Endothelial cell of umbilical vein (primary cell): ENCODE data around the gene CANT1. TPM values are rescaled to one million over a fixed set of nuclear protein-coding genes. Genes with fewer than 3 reads are reported as not detected.

Source experiments
- BruUV-seq: library from RNA; stranded (reverse); fragments of 400-500 nt; replicated peaks from 2 replicates; lab custom pipeline; 2021; lab: Mats Ljungman, UMichigan
- CTCF ChIA-PET: fragments of 300-600, 350-600 bp; sonication (Branson Sonifier 250); formaldehyde crosslinking; loops from one replicate; lab custom pipeline; 2021; ENCODE audit warnings: antibody characterized with exemption, inconsistent platforms; lab: Charles Lee
- POLR2A ChIA-PET: fragments of 300-600, 350-600 bp; sonication (Branson Sonifier 250); formaldehyde crosslinking; loops from one replicate; lab custom pipeline; 2021; ENCODE audit warnings: antibody characterized with exemption, inconsistent platforms; lab: Charles Lee
- DNase-seq: peaks from one replicate; pipeline ENCODE4 v3.0.0-alpha.2; 2011; ENCODE audit warnings: low read depth, low spot score
- FAIRE-seq: peaks from 2 replicates; lab custom pipeline; 2011; peaks lifted over from hg19 to GRCh38; lab: Jason Lieb, UNC
- H2AFZ ChIP-seq: 2 replicates; pipeline ENCODE4 v1.6.0; 2012; ENCODE audit warnings: low read depth, low read length, control low read depth, inconsistent platforms
- H3K27ac ChIP-seq: 2 replicates; pipeline ENCODE4 v1.5.1; 2011; ENCODE audit warnings: low read depth, mild to moderate bottlenecking, control low read depth, low read length, moderate library complexity; ENCODE audit not compliant: insufficient read depth
- H3K27me3 ChIP-seq, 2 experiments: 2 replicates each; pipeline versions ENCODE4 v1.6.0 to v1.6.1; 2011; ENCODE audit warnings: low read length in 2 of 2, mixed read lengths in 1 of 2; ENCODE audit not compliant: control insufficient read depth in 2 of 2, insufficient read depth in 2 of 2
- H3K36me3 ChIP-seq, 2 experiments: 2 replicates in 1 of 2; 3 replicates in 1 of 2; pipeline ENCODE4 v1.5.1; 2011; ENCODE audit warnings: low read length in 2 of 2, mild to moderate bottlenecking in 1 of 2, moderate library complexity in 1 of 2; ENCODE audit not compliant: control insufficient read depth in 2 of 2, insufficient read depth in 2 of 2; ENCODE audit errors: extremely low read depth in 1 of 2
- H3K4me1 ChIP-seq: 3 replicates; pipeline ENCODE4 v1.5.1; 2011; ENCODE audit warnings: mild to moderate bottlenecking, low read length; ENCODE audit not compliant: control insufficient read depth, insufficient read depth; ENCODE audit errors: extremely low read depth
- H3K4me2 ChIP-seq: 2 replicates; pipeline ENCODE4 v1.6.1; 2011; ENCODE audit warnings: low read length, control low read depth, mixed read lengths; ENCODE audit not compliant: insufficient read depth
- H3K4me3 ChIP-seq, 3 experiments: fragments of 200-600 bp in 1 of 3; sonication (generic), shearing (Covaris generic) in 1 of 3; replicated peaks in 1 of 3; 2 replicates each; pipeline ENCODE4 v1.5.1; 2011 to 2016; ENCODE audit warnings: control low read depth in 3 of 3, low read length in 3 of 3, mild to moderate bottlenecking in 2 of 3, inconsistent platforms in 1 of 3, low read depth in 1 of 3, moderate library complexity in 1 of 3; ENCODE audit not compliant: insufficient read depth in 1 of 3
- H3K79me2 ChIP-seq: 2 replicates; pipeline ENCODE4 v1.6.0; 2012; ENCODE audit warnings: low read length, inconsistent platforms; ENCODE audit not compliant: control insufficient read depth, insufficient read depth
- H3K9ac ChIP-seq: replicated peaks from 2 replicates; pipeline ENCODE3; 2011; ENCODE audit warnings: low read length, control low read depth; ENCODE audit not compliant: insufficient read depth; ENCODE audit errors: extremely low read depth
- H3K9me1 ChIP-seq: replicated peaks from 3 replicates; pipeline ENCODE4 v1.6.0; 2011; ENCODE audit warnings: mild to moderate bottlenecking, low read length; ENCODE audit not compliant: control insufficient read depth, insufficient read depth; ENCODE audit errors: extremely low read depth
- H3K9me3 ChIP-seq: replicated peaks from 2 replicates; pipeline ENCODE4 v1.5.1; 2012; ENCODE audit warnings: low read length, inconsistent platforms; ENCODE audit not compliant: control insufficient read depth, insufficient read depth
- H4K20me1 ChIP-seq: replicated peaks from 2 replicates; pipeline ENCODE3; 2011; ENCODE audit warnings: mild to moderate bottlenecking, low read length; ENCODE audit not compliant: control insufficient read depth, insufficient read depth; ENCODE audit errors: extremely low read depth
- EZH2 ChIP-seq: IDR thresholded peaks from 2 replicates; pipeline ENCODE4 v1.6.1; 2012; ENCODE audit warnings: borderline replicate concordance, low read depth, mild to moderate bottlenecking, moderate library complexity, low read length, inconsistent platforms; ENCODE audit not compliant: severe bottlenecking
- FOS ChIP-seq: IDR thresholded peaks from 2 replicates; pipeline ENCODE4 v1.6.1; 2011; ENCODE audit warnings: mild to moderate bottlenecking, low read length, moderate library complexity, borderline replicate concordance; ENCODE audit not compliant: insufficient read depth
- GATA2 ChIP-seq: IDR thresholded peaks from 2 replicates; pipeline ENCODE4 v1.7.0; 2011; ENCODE audit warnings: low read depth, mild to moderate bottlenecking, moderate library complexity, mixed read lengths, low read length; ENCODE audit not compliant: insufficient read length, insufficient read depth
- JUN ChIP-seq: IDR thresholded peaks from 2 replicates; pipeline ENCODE4 v1.6.1; 2011; ENCODE audit warnings: borderline replicate concordance, low read depth; ENCODE audit not compliant: insufficient read length, insufficient read depth
- MYC ChIP-seq: IDR thresholded peaks from one replicate; pipeline ENCODE4 v1.6.1; 2011; ENCODE audit warnings: mild to moderate bottlenecking, low read depth, low read length
- POLR2A ChIP-seq: IDR thresholded peaks from 2 replicates; pipeline ENCODE4 v1.6.1; 2012; ENCODE audit warnings: low read depth, mild to moderate bottlenecking, control low read depth, low read length
- POLR2AphosphoS5 ChIP-seq: IDR thresholded peaks from 2 replicates; pipeline ENCODE4 v1.6.1; 2012; ENCODE audit warnings: low read depth, mild to moderate bottlenecking, control low read depth, low read length, moderate library complexity; ENCODE audit not compliant: insufficient read depth
- dilution Hi-C: fragments of 300-500 bp; cut with MboI; formaldehyde crosslinking; loops from one replicate; pipeline ENCODE4 v1.15.0; 2019; ENCODE audit warnings: low sequenced_read_pairs; ENCODE audit not compliant: extremely low pct_ligation_motif_present
- intact Hi-C: fragments of 100-400 bp; cut with micrococcal nuclease; formaldehyde crosslinking; loops from one replicate; pipeline ENCODE4 v1.10.0; 2022
- polyA plus RNA-seq, 4 experiments: library from polyadenylated mRNA; depleted of rRNA in 3 of 4; stranded (reverse) in 3 of 4; unstranded in 1 of 4; fragments of >200 nt; gene quantifications; 2 replicates each; pipeline versions ENCODE4 v1.2.1 to v1.2.3, GENCODE V29; 2011 to 2012; ENCODE audit warnings: missing spikeins in 1 of 4
- total RNA-seq: library from RNA; stranded (reverse); gene quantifications from 2 replicates; pipeline ENCODE4 v1.2.3, GENCODE V29; 2021
- TF ChIP-seq, protein P1 (sequence below), 2 donors: IDR thresholded peaks; 1 replicate in 1 of 2; 2 replicates in 1 of 2; pipeline ENCODE4 v1.5.1; 2011; ENCODE audit warnings: low read length in 2 of 2, mild to moderate bottlenecking in 2 of 2, moderate library complexity in 2 of 2, control low read depth in 1 of 2, inconsistent platforms in 1 of 2, low read depth in 1 of 2; ENCODE audit not compliant: insufficient read depth in 1 of 2; ENCODE audit errors: extremely low read depth in 1 of 2
- TF ChIP-seq, protein P2 (sequence below): IDR thresholded peaks from 2 replicates; pipeline ENCODE4 v1.6.1; 2011; ENCODE audit not compliant: insufficient read depth, insufficient read length

Gene CANT1
- total and polyA plus RNA-seq, 2 donors (not counting 3 experiments of a cell fraction or from before 2014, with no cell fraction given), result 85.0 to 93.6 TPM

DNA sequence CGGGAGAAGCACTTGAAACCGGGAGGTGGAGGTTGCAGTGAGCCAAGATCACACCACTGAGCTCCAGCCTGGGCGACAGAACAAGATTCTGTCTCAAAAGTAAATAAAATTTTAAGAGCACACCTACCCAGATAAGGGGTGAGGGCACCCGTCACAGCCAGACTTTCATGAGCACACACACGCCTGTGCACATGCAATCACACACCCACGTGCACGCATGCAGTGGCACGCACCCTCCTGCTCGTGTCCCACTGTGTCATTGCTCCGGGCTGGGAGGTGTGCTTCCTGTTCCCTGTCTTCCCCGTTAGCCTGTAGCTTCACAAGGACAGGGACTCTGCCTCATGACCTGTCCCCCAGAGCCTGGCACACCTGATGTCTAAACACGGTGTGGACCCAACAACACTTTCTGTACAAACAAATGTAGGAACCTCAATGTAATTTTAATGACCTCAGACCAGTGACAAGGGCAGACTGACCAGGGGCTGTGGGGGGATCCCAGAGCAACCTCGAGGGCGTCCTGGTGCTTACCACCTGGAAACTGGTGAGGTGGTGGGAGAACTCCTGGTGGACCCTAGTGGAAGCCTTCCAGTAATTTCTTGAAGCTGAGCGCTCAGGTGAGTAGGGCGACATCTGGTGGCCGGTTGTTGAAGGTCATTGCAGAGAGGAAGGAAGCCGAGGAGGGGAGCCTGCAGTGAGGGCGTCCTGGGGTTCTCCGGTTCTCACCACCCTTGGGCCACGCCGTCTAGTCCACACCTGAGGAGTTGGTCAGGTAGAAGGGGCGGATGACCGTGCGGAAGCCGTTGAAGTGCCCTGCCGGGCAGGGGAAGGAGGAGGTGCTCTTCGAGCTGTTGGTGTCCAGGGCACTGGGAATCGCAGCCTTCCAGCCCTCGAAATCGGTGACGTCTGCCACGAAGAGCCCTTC lies 38.5 kb downstream of the CANT1 start:
- H3K27ac ChIP-seq, result no peak overlapping the region
- CTCF ChIA-PET, result interaction anchor here (0.6 to 9.1 kb wide), 42 partner anchors 8 to 474 kb away, joined by 3 to 171 read pairs (median 6); partner anchors contain the start of genes CANT1, LGALS3BP, TIMP2 and USP36
- DNase-seq (peak; percentile 74), FAIRE-seq (peak; percentile 84)
- TF ChIP-seq, protein P1, sequence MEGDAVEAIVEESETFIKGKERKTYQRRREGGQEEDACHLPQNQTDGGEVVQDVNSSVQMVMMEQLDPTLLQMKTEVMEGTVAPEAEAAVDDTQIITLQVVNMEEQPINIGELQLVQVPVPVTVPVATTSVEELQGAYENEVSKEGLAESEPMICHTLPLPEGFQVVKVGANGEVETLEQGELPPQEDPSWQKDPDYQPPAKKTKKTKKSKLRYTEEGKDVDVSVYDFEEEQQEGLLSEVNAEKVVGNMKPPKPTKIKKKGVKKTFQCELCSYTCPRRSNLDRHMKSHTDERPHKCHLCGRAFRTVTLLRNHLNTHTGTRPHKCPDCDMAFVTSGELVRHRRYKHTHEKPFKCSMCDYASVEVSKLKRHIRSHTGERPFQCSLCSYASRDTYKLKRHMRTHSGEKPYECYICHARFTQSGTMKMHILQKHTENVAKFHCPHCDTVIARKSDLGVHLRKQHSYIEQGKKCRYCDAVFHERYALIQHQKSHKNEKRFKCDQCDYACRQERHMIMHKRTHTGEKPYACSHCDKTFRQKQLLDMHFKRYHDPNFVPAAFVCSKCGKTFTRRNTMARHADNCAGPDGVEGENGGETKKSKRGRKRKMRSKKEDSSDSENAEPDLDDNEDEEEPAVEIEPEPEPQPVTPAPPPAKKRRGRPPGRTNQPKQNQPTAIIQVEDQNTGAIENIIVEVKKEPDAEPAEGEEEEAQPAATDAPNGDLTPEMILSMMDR (IDR thresholded peaks at IDR 0.05; ENCODE audit: extremely low read depth in 1 of 2, insufficient read depth in 1 of 2, low read depth in 1 of 2, low read length in 2 of 2), result peak; percentile 76 to 83
- TF ChIP-seq, protein P2, sequence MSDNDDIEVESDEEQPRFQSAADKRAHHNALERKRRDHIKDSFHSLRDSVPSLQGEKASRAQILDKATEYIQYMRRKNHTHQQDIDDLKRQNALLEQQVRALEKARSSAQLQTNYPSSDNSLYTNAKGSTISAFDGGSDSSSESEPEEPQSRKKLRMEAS, result no peak
- no peaks in the 10 kb centered on the region for H3K36me3 ChIP-seq
- intact Hi-C loops (loop anchor here (1.0 kb wide), 5 partner anchors 32 to 474 kb away; no protein-coding TSS in a partner anchor), dilution Hi-C loops (no loop called here)
- H3K4me2 ChIP-seq, result no peak overlapping the region
- H2AFZ ChIP-seq, result peak overlapping the region; percentile 93
- H3K4me1 ChIP-seq, result no peaks in the 10 kb centered on the region
- BruUV-seq, result no TSS peak
- no peaks in the 10 kb centered on the region for H3K9me1 ChIP-seq
- H4K20me1 ChIP-seq, result no peaks in the 10 kb centered on the region
- POLR2A ChIA-PET, result no interaction called here
- no peak overlapping the region for H3K9ac ChIP-seq
- no peaks in the 10 kb centered on the region for H3K79me2 ChIP-seq
- no peaks in the 10 kb centered on the region for H3K9me3 ChIP-seq
- no peak overlapping the region for H3K4me3 ChIP-seq
- no peaks in the 10 kb centered on the region for H3K27me3 ChIP-seq

DNA sequence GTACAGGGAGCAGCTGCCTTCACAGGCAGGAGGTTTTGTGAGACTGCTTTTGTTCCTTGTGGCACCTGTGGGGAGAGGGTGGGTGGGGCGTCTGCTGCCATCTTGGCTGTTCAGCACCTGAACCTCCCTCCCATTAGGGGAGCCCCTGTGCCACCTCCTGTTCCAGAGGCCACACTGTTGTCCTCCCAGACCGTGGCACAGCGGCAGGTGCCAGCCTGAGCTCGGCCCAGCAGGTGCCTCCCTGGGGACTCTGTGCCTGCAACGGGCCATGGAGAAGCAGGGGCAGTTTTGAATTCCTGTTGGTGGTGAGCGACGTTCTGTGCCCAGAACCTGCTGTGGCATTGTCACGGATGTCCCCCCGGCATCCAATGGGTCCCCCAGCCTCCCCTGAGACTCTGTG lies 39.7 kb downstream of the CANT1 start:
- no peak for FAIRE-seq
- no peak overlapping the region for H3K9ac ChIP-seq
- POLR2A ChIA-PET, result no interaction called here

More for the DNA sequence above, 39.7 kb downstream of the CANT1 start:
- H3K4me2 ChIP-seq, result no peak overlapping the region
- TF ChIP-seq JUN (no peak), EZH2 (no peak), GATA2 (no peak), POLR2AphosphoS5 (no peak), POLR2A (no peak), FOS (no peak), MYC (no peak)
- TF ChIP-seq, protein P1 (IDR thresholded peaks at IDR 0.05; ENCODE audit: extremely low read depth in 1 of 2, insufficient read depth in 1 of 2, low read depth in 1 of 2, low read length in 2 of 2), result no peak
- TF ChIP-seq, protein P2, result no peak
- H3K27ac ChIP-seq, result no peak overlapping the region
- dilution Hi-C loops (no loop called here), intact Hi-C loops (no loop called here)
- H3K9me1 ChIP-seq, result no peaks in the 10 kb centered on the region
- H3K27me3 ChIP-seq, result no peaks in the 10 kb centered on the region
- H3K4me1 ChIP-seq, result no peaks in the 10 kb centered on the region
- DNase-seq, result no peak
- no TSS peak for BruUV-seq
- no peaks in the 10 kb centered on the region for H3K9me3 ChIP-seq
- no peaks in the 10 kb centered on the region for H3K36me3 ChIP-seq
- H4K20me1 ChIP-seq, result no peaks in the 10 kb centered on the region
- H3K4me3 ChIP-seq, result no peak overlapping the region
- CTCF ChIA-PET, result interaction anchor here (2.7 to 9.1 kb wide), 2 partner anchors 95 to 104 kb away, joined by 26 to 171 read pairs; no protein-coding TSS in a partner anchor
- H2AFZ ChIP-seq, result no peak overlapping the region
- no peaks in the 10 kb centered on the region for H3K79me2 ChIP-seq
